A673 (cell line): ENCODE data around the gene SLC45A1.

Source experiments
- EZH2 ChIP-seq: fragments of 200-600 bp; sonication (generic); IDR thresholded peaks from 2 replicates; pipeline ENCODE4 v1.6.1; 2017; ENCODE audit warnings: borderline replicate concordance, low read depth, mild to moderate bottlenecking, mixed read lengths, antibody characterized with exemption, low read length; ENCODE audit not compliant: poor library complexity, severe bottlenecking
- TF ChIP-seq, protein P1 (sequence below): fragments of 300-800, 200-600 bp; sonication (generic); conservative IDR thresholded peaks from 2 replicates; pipeline ENCODE4 v1.5.1; 2017; ENCODE audit warnings: low read depth, mild to moderate bottlenecking, antibody characterized with exemption, low read length, moderate library complexity, mixed read lengths

GRCh38 chr1:8284127-8284526, 33.8 kb upstream of the SLC45A1 start:
- TF ChIP-seq, protein P1, sequence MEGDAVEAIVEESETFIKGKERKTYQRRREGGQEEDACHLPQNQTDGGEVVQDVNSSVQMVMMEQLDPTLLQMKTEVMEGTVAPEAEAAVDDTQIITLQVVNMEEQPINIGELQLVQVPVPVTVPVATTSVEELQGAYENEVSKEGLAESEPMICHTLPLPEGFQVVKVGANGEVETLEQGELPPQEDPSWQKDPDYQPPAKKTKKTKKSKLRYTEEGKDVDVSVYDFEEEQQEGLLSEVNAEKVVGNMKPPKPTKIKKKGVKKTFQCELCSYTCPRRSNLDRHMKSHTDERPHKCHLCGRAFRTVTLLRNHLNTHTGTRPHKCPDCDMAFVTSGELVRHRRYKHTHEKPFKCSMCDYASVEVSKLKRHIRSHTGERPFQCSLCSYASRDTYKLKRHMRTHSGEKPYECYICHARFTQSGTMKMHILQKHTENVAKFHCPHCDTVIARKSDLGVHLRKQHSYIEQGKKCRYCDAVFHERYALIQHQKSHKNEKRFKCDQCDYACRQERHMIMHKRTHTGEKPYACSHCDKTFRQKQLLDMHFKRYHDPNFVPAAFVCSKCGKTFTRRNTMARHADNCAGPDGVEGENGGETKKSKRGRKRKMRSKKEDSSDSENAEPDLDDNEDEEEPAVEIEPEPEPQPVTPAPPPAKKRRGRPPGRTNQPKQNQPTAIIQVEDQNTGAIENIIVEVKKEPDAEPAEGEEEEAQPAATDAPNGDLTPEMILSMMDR: no peak
- no peak for TF ChIP-seq EZH2
